Fibroblast of the aortic adventitia (primary cell): ENCODE results near the gene PNRC1. TPM values are rescaled to one million over a fixed set of nuclear protein-coding genes. Genes with fewer than 3 reads are reported as not detected.
"Not testable (repeated sequence)": the region's sequence is repeated elsewhere in the genome, so short reads cannot be mapped to it uniquely, and the experiment has no call there.

Source experiments
- DNase-seq: peaks from one replicate; pipeline ENCODE4 v3.0.0-alpha.2; 2010; ENCODE audit warnings: low read depth
- H3K4me3 ChIP-seq: 2 replicates; pipeline ENCODE4 v1.5.1; 2011; ENCODE audit warnings: low read depth, mild to moderate bottlenecking, control low read depth, low read length, moderate library complexity
- CTCF ChIP-seq: IDR thresholded peaks from 2 replicates; pipeline ENCODE4 v1.5.1; 2011; ENCODE audit warnings: mild to moderate bottlenecking, low read length, control low read depth, inconsistent platforms; ENCODE audit not compliant: insufficient read depth
- total RNA-seq: library from RNA; depleted of rRNA; stranded (reverse); fragments of >200 nt; gene quantifications from 2 replicates; pipeline ENCODE4 v1.2.3, GENCODE V29; 2012; ENCODE audit warnings: low replicate concordance

PNRC1 gene
- total RNA-seq, 1 donor = 92.3 TPM

GRCh38 chr6:89057759-89058158, 22.8 kb upstream of the PNRC1 start:
- TF ChIP-seq CTCF = no peak
- DNase-seq = no peak

GRCh38 chr6:89058627-89059026, 21.9 kb upstream of the PNRC1 start:
- no peak overlapping the region for H3K4me3 ChIP-seq
- TF ChIP-seq CTCF = no peak
- no peak for DNase-seq

More at GRCh38 chr6:89057759-89058158, 22.8 kb upstream of the PNRC1 start:
- H3K4me3 ChIP-seq = no peak overlapping the region

- DNase-seq = no peak
- TF ChIP-seq CTCF = no peak
- no peak overlapping the region for H3K4me3 ChIP-seq
Observed at GRCh38 chr6:89059227-89059626, 21.3 kb upstream of the PNRC1 start.

- TF ChIP-seq CTCF = no peak
- no peak for DNase-seq
- no peak overlapping the region for H3K4me3 ChIP-seq
Observed at GRCh38 chr6:89063881-89064280, 16.7 kb upstream of the PNRC1 start.

- not testable (repeated sequence) for H3K4me3 ChIP-seq, DNase-seq
Observed at GRCh38 chr6:89064931-89065330, 15.6 kb upstream of the PNRC1 start.

GRCh38 chr6:89066121-89066520, 14.4 kb upstream of the PNRC1 start:
- DNase-seq = not testable (repeated sequence)

GRCh38 chr6:89066940-89067646, 13.5 kb upstream of the PNRC1 start:
- H3K4me3 ChIP-seq = no peak overlapping the region
- TF ChIP-seq CTCF = no peak

More at GRCh38 chr6:89066121-89066520, 14.4 kb upstream of the PNRC1 start:
- not testable (repeated sequence) for H3K4me3 ChIP-seq

GRCh38 chr6:89067796-89068195, 12.8 kb upstream of the PNRC1 start:
- DNase-seq = no peak
- no peak for TF ChIP-seq CTCF
- no peak overlapping the region for H3K4me3 ChIP-seq

More at GRCh38 chr6:89066940-89067646, 13.5 kb upstream of the PNRC1 start:
- no peak for DNase-seq
